GM12801 (cell line): ENCODE results near the gene RSBN1L.

Source experiments
- TF ChIP-seq, protein P1 (sequence below): IDR thresholded peaks from one replicate; pipeline ENCODE4 v1.5.1; 2011; ENCODE audit warnings: control low read depth; ENCODE audit not compliant: insufficient read length; ENCODE audit errors: extremely low read depth

Gene RSBN1L

DNA sequence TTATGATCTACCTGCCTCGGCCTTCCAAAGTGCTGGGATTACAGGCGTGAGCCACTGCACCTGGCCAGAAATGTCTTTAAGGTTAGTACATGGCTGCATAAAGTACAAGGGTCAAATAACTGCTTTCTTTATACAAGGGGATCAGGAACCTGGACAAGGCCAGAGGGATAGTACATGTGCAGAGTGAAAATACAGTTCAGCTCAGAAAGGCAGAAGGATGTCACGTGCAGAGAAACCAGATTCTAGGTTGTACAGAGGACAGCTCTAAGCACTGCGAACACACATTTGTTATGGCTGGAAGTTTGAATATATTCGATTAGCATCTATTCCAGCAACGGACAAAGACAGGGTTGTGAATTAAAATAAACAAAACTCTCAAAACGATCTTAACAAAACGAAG, 6.0 kb upstream of the RSBN1L start:
- TF ChIP-seq, protein P1, sequence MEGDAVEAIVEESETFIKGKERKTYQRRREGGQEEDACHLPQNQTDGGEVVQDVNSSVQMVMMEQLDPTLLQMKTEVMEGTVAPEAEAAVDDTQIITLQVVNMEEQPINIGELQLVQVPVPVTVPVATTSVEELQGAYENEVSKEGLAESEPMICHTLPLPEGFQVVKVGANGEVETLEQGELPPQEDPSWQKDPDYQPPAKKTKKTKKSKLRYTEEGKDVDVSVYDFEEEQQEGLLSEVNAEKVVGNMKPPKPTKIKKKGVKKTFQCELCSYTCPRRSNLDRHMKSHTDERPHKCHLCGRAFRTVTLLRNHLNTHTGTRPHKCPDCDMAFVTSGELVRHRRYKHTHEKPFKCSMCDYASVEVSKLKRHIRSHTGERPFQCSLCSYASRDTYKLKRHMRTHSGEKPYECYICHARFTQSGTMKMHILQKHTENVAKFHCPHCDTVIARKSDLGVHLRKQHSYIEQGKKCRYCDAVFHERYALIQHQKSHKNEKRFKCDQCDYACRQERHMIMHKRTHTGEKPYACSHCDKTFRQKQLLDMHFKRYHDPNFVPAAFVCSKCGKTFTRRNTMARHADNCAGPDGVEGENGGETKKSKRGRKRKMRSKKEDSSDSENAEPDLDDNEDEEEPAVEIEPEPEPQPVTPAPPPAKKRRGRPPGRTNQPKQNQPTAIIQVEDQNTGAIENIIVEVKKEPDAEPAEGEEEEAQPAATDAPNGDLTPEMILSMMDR, result no peak

DNA sequence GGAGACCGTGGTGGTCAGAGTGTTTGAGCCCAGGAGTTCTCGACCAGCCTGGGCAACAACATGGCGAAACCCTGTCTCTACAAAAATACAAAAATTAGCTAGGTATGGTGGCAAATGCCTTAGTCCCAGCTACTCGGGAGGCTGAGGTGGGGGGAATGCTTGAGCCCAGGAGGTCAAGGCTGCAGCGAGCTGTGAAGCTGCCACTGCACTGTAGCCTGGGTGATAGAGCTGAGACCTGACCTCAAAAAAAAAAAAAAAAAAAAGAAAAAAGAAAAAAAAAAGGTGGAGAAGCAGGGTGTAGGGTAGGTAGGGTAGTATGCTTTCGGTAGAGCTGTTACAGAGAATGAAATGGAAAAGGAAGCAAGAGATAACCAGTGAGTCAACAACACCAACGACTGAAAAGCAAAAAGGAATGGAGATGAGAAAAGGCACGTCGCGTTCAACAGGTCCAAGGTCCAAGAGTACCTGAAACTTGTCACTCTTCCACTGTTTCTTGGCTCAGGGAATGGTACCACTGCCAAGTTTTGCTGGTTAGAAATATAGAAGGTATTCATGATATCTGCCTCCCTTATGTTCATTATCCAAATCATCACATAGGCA, 4.3 kb upstream of the RSBN1L start:
- TF ChIP-seq, protein P1, result no peak

DNA sequence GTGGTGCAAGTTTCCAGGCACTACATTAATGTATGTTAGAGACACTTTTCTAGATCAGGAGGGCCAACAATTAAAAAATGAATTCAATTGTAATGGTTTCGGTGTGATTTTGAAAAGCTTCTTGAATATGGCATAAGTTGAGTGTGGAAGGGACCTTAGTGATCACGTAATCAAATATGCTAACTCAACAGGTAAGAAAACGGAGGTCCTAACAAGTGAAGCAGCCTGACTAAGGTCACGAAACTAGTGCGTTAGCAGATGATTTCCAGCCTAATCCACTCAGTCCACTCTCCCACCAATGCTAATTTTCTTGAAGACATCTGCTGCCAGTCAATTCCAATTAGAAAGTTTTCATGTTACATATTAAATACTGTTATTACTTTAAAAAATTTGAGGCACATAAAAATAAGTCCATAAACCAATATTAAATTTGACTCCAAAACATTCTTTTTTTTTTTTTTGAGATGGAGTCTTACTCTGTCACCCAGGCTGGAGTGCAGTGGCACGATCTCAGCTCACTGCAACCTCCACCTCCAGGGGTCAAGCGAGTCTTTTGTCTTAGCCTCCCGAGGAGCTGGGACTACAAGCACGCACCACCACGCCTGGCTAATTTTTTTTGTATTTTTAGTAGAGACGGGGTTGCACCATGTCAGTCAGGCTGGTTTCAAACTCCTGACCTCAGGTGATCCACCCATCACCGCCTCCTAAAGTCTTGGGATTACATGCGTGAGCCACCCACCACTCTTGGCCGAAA, 2.3 kb upstream of the RSBN1L start:
- TF ChIP-seq, protein P1, result no peak

DNA sequence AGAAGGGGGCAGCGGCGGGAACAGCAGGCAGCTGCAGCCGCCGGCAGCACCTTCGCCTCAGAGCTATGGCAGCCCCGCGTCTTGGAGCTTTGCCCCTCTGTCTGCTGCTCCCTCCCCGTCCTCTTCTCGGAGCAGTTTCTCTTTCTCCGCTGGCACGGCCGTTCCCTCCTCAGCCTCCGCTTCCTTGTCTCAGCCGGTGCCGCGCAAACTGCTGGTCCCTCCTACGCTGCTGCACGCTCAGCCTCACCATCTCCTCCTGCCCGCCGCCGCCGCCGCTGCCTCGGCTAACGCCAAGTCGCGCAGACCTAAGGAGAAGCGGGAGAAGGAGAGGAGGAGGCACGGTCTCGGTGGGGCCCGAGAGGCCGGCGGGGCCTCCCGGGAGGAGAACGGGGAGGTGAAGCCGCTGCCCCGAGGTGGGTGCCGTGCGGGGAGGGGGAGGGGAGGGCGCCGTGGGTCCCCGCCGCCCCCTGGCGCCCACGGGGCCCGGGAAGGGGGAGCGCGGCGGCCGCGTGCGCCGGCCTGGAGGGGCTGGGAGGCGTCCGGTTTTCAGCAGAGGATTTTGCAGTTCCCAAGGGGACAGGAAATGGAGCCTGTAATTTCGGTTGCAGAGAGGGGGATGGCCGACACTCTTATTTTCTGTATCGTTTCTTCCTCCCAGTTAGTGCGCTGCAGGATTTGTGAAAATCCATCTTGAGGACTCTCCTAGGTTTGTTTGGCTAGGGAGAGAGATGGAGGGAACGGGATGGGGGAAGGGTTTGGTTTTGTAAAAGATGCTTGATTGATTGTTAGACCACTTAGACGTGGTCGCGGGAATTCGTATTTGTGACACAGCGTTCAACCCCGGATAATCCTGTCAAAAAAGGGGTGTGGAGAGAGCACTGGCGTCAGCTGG, 630 bp downstream of the RSBN1L start:
- TF ChIP-seq, protein P1, result no peak

DNA sequence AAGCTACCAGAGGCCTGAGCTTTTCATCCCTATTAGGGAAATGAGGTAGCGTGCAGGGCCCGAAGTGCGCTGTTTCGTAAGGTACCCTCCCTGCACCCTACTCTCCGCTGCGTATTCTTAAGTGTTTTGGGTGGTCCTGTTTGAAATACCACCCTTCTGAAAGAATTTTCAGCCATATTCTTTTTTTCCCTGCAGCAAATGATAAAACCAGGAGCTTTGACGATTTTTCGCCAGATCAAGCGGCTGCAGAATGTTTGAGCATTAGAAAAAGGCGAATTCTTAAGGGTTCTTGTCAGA, 1.2 kb downstream of the RSBN1L start:
- TF ChIP-seq, protein P1, result no peak

DNA sequence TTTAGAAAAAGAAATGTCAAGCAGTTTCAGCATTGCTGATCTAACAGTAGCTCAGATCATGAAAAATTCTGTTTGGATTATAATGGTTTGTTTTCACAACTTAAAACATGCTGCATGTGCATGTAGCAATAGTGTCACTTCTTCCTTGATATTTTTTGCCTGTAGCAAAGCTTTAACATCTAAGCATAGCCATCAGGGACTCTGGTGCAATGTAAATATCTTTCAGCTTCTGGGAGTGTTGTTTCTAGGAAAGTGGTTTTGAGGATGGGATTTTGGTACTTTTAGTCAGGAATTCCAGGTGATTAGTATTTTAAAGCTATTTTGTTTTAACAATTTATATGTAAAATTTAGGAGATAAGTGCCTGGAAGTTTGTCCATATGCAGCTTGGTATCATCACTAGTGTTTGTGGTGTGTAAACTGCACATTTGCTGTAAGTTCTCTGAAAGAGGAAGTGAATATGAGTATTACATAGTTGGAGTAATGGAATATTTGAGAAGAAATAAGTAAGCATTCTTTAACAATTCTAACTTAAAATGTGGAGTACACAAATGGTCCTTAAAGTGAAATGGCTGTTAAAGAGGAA, 1.9 kb downstream of the RSBN1L start:
- TF ChIP-seq, protein P1, result no peak

DNA sequence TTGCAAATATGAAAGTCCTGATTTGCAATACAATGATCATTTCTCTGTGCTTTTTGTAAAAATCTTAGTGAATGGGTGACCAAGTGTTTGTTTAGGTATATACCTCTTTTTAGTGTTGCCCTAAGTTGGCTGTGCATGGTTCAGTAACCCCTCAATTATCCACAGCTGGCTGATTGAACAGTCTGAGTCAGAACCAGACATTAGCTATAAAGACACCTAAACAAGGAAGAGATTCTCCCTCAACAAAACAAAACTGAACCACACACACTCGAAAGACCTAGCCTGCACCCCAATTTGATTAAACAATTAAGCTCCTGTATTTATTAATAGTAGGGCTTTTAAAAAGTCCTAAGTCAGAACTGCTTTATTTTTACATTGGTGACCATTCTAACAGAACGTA, 2.8 kb downstream of the RSBN1L start:
- TF ChIP-seq, protein P1, result no peak
